ENCODE results near the gene EML6.

The EML6 gene

DNA sequence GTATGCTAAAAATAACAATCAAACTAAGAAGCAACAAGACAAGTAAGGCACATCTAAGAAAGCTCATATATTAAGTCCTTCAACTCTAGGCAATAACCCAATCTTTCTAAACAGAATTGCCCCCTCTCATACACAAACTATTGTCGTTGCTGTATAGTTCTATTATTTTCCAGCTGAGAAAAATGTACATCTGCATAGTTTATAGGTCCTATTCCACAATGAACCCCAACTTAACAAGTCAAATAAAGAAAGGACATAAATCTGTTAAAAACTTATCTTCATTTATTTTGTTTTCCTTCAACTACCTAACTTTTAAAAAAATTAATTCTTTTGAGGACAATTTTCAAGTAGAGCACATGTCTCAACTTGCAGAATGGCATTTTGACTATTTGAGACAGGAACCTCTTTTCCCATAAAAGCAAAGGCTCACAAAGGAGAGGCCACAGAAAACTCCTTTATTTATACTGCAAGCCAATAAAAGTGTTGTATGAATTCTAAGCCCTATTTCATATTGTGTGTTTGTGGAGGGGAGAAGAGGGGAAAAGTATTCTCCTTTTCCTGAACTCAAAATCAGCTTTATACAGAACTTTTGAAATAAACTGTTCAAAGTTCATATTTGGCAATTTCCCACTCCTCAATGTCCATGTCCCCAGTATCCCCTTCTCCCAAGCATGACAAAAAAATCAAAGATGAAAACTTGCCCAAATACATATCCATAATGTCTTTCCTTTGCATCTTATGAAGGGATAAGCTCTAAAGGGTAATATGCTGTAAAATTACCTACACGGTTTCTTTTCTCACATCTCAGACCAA, 289.4 kb downstream of the EML6 start:
- no peak for DNase-seq

DNA sequence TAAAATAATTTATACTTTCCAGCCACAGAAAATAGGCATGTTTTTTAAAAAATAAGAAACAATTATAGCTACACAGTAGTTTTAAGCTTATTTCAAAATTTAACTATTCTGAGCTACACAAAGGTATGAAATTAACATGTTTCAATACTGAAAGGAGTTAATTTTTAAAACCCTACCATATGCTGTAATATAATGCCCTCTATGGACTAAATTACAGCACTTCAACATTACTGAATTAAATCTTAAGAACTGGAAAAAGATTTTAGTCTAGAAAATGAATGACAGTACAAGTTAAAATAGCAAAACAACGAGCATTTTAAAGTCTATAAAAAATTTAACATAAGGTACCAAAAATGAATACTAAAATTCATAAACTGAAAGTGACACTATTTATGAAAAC, 290.5 kb downstream of the EML6 start:
- no peak for DNase-seq

- no peak for DNase-seq
Observed at GRCh38 chr2:55014962-55015939, 291.8 kb downstream of the EML6 start.

DNA sequence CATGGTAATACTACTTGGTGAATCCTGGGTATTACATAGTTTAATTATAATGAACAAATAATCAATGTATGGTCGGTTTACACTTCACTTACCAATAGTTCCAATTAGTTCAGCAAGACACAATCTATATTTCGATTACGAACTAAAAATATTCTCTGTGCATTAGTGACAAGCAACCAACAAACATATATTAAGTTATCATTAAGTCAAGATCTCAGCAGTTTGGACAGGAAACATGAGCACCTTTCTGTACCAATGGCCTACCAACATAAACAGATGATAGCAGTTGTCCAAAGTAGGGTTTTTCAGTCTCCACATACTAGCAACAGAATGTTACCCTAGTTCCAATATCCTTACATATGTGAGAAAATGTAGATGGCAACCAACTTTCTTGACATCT, 294.0 kb downstream of the EML6 start:
- no peak for DNase-seq

GRCh38 chr2:55017880-55018279, 294.4 kb downstream of the EML6 start:
- DNase-seq, result no peak

- DNase-seq, result no peak
Observed at GRCh38 chr2:55018619-55019018, 295.2 kb downstream of the EML6 start.

DNA sequence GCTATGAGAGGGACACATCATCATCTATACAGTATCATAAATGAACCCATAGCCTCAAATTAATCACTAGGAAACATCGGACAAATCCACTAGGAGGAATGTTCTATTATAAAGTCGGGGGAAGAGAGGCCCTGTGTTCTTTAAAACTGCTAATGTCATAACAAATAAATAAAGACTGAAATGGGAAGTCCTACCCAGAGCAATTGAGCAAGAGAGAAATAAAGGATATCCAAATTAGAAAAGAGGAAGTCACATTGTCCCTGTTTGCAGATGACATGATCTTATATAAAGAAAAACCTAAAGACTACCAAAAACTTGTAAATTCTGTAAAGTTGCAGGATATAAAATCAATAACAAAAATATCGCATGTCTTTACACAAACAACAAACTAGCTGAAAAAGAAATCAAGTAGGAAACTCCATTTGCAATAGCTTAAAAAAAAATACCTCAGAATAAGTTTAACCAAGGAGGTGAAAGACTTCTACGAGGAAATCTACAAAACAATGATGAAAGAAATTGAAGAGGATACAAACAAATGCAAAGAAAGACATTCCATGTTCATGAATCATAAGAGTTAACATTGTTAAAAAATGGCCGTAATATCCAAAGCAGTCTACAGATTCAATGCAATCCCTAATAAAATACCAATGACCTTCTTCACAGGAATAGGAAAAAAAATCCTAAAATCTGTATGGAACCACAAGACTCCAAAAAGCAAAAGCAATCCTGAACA, 296.2 kb downstream of the EML6 start:
- DNase-seq, result no peak
